Ovary (tissue), 3 donors: ENCODE data around the gene ILF2.
"Not testable (repeated sequence)": the region's sequence is repeated elsewhere in the genome, so short reads cannot be mapped to it uniquely, and the experiment has no call there.

Experiments used
- POLR2A ChIP-seq: fragments of 450-650 bp; IDR thresholded peaks from one replicate; pipeline ENCODE4 v1.6.1; 2017; ENCODE audit warnings: antibody characterized with exemption, mild to moderate bottlenecking, moderate library complexity
- TF ChIP-seq, protein P1 (sequence below), 3 donors: fragments of 450-650 bp in 2 of 3; fragments of 200-600 bp in 1 of 3; IDR thresholded peaks; one replicate each; pipeline versions ENCODE4 v1.5.1 to v1.8.0; 2016 to 2022; ENCODE audit warnings: antibody characterized with exemption in 3 of 3, mild to moderate bottlenecking in 1 of 3
- donor health status: DM: no; HTN: no; CAD: no.

DNA sequence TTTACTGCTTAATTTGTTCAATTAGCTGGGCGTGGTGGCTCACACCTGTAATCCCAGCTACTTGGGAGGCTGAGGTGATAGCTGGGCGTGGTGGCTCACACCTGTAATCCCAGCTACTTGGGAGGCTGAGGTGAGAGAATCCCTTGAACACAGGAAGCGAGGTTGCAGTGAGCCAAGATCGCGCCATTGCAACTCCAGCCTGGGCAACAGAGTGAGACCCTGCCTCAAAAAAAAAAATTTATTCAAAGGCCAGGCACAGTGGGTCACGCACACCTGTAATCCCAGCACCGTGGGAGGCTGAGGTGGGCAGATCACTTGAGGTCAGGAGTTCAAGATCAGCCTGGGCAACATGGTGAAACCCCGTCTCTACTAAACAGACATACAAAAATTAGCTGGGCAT, 2.1 kb downstream of the ILF2 start:
- TF ChIP-seq, protein P1, sequence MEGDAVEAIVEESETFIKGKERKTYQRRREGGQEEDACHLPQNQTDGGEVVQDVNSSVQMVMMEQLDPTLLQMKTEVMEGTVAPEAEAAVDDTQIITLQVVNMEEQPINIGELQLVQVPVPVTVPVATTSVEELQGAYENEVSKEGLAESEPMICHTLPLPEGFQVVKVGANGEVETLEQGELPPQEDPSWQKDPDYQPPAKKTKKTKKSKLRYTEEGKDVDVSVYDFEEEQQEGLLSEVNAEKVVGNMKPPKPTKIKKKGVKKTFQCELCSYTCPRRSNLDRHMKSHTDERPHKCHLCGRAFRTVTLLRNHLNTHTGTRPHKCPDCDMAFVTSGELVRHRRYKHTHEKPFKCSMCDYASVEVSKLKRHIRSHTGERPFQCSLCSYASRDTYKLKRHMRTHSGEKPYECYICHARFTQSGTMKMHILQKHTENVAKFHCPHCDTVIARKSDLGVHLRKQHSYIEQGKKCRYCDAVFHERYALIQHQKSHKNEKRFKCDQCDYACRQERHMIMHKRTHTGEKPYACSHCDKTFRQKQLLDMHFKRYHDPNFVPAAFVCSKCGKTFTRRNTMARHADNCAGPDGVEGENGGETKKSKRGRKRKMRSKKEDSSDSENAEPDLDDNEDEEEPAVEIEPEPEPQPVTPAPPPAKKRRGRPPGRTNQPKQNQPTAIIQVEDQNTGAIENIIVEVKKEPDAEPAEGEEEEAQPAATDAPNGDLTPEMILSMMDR (IDR thresholded peaks at IDR 0.05), result not testable (repeated sequence)
- TF ChIP-seq POLR2A, result not testable (repeated sequence)
